Measurements from ENCODE around the gene SEC24A.
"Not testable (repeated sequence)": the region's sequence is repeated elsewhere in the genome, so short reads cannot be mapped to it uniquely, and the experiment has no call there.

SEC24A gene

GRCh38 chr5:134650660-134651059 is 2.1 kb downstream of the SEC24A start:
- not testable (repeated sequence) for DNase-seq (ENCODE audit: low spot score)

DNA sequence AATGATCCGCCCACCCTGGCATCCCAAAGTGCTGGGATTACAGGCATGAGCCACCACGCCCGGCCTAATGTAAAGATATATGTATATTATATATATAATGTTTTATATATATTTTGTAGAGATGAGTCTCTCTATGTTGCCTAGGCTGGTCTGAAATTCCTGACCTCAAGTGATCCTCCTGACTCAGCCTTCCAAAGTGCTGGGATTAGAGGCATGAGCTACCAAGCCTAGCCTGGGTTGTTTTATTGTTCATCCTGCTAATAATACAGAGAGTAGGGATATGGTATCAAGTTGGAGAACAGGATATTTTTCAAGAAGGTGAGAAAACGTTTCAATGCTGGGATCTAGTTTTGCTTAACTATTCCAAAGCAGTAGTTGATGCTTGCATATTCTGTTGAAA is 2.9 kb downstream of the SEC24A start:
- DNase-seq (ENCODE audit: low spot score) = no peak

DNA sequence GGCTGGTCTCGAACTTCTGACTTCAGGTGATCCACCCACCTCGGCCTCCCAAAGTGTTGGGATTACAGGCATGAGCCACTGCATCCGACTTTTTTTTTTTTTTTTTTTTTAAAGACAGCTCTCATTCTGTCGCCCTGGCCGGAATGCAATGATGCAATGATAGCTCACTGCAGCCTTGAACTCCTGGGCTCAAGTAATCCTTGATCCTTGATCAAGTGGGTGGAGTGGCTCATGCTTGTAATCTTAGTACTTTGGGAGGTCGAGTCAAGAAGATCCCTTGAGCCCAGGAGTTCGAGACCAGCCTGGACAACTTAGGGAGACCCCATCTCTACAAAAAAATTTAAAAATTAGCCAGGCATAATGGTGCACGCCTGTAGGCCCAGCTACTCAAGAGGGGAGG is 8.1 kb downstream of the SEC24A start:
- no peak for DNase-seq (ENCODE audit: low spot score)

- DNase-seq (ENCODE audit: low spot score) = no peak
Measured at GRCh38 chr5:134659456-134659855, 10.9 kb downstream of the SEC24A start.

DNA sequence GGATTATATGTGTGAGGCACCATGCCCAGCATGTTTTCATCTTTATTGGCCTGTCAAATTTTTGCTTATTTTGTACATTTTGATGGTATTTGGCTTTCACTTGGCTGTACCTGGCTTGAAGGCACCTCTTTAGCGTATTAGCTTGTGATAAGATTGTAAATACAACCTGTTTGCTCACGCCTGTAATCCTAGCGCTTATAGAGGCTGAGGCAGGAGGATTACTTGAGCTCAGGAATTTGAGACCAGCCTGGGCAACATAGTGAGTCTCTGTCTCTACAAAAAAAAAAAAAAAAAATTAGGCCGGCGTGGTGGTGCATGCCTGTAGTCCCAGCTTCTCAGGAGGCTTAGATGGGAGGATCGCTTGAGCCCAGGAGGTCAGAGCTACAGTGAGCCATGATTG is 11.3 kb downstream of the SEC24A start:
- no peak for DNase-seq (ENCODE audit: low spot score)

DNA sequence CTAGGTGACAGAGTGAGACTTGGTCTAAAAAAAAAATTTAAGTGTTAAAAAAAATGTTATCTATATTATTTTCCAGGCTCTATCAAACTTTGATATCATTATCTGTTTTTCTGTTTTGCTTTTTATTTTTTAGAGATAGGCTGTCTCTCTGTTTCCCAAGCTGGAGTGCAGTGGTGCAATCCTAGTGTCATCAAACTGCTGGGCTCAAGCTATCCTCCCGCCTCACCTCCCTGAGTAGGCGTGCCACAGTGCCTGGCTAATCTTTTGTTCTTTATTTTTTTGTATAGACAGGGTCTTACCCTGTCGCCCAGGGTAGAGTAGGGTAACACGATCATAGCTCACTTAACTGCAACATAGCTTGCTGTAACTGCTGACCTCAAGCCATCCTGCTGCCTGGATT is 14.4 kb downstream of the SEC24A start:
- no peak for DNase-seq (ENCODE audit: low spot score)

DNA sequence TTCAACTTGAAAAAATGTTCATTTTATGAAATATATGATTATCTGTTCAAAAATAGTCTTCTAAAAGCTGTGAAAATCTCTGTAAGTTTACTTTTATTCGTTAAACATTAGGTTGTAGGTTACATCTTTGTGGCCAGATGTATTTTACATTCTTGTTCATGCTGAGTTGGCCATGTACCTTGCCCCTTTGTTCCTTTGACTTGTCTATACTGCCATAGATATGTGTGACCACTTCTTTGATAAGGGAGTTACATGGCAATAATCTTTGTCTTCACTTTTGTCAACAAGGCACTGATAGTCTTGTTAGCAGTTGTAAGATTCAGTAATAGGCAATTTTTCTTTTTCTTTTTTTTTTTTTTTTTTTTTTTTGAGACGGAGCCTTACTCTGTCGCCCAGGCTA is 15.9 kb downstream of the SEC24A start:
- DNase-seq (ENCODE audit: low spot score) = no peak

DNA sequence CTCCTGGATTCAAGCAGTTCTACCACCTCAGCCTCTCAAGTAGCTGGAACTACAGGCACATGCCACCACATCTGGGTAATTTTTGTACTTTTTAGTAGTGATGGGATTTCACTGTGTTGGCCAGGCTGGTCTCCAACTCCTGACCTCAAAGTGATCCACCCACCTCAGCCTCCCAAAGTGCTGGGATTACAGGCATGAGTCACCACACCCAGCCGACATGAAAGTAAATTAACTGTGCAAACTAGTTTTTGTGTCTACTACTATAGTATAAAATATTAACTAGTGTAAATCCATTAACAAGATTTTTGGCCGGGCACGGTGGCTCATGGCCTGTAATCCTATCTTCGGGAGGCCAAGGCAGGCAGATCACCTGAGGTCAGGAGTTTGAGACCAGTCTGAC is 25.0 kb downstream of the SEC24A start:
- not testable (repeated sequence) for DNase-seq (ENCODE audit: low spot score)

GRCh38 chr5:134677357-134677756 is 28.8 kb downstream of the SEC24A start:
- DNase-seq (ENCODE audit: low spot score) = not testable (repeated sequence)

GRCh38 chr5:134690144-134690543 is 41.6 kb downstream of the SEC24A start:
- DNase-seq (ENCODE audit: low spot score) = not testable (repeated sequence)

- no peak for DNase-seq (ENCODE audit: low spot score)
Measured at GRCh38 chr5:134692722-134693121, 44.1 kb downstream of the SEC24A start.

DNA sequence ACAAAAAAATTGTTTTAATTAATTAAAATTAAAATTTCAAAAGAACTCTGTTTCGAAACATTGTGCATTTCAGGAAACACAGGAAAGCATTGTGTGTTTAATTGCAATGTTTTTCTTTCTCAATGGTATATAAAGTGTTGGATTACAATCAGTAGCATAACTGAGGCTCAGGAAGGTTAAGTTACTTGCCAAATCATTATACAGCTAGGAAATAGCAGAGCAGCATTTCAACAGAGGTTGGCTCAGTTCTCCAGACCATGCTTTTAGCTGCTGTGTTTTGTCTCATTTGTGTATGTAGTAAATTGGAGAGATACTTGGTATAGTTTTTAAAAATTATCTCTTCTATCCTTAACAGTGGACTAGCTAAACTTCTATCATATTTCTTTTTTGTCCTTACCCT is 59.7 kb downstream of the SEC24A start:
- no peak for DNase-seq (ENCODE audit: low spot score)

- DNase-seq (ENCODE audit: low spot score) = no peak
Measured at GRCh38 chr5:134714120-134714519, 65.5 kb downstream of the SEC24A start.

DNA sequence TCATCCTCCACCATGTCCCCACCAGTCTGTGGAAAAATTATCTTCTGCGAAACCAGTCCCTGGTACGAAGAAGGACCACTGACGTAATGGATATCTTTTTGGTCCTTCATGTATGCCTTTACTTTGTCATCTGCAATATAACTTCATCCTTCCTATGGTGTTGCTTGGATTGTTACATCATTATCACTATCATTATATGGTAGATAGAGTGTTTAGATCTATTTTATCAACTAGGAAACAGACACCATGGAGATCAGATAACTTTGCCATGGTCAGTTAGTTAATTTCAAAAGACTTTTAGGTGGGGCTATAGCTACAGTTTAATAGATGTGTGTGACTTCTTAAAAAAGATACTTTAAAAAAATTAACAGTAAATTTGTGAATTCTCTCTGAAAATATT is 66.0 kb downstream of the SEC24A start:
- no peak for DNase-seq (ENCODE audit: low spot score)

GRCh38 chr5:134715466-134715865 is 66.9 kb downstream of the SEC24A start:
- DNase-seq (ENCODE audit: low spot score) = not testable (repeated sequence)

GRCh38 chr5:134724872-134725271 is 76.3 kb downstream of the SEC24A start:
- no peak for DNase-seq (ENCODE audit: low spot score)

- DNase-seq (ENCODE audit: low spot score) = no peak
Measured at GRCh38 chr5:134732819-134733218, 84.2 kb downstream of the SEC24A start.

GRCh38 chr5:134735243-134735642 is 86.7 kb downstream of the SEC24A start:
- DNase-seq (ENCODE audit: low spot score) = no peak

GRCh38 chr5:134736173-134736812 is 87.7 kb downstream of the SEC24A start:
- DNase-seq (ENCODE audit: low spot score) = no peak

- DNase-seq (ENCODE audit: low spot score) = peak; percentile 98
Measured at GRCh38 chr5:134738133-134738962, 89.8 kb downstream of the SEC24A start, which contains the start of gene CAMLG. Gene CAMLG, plus strand, starts transcription at chr5:134738548. Its CDS starts 73 bp downstream, at chr5:134738621.

DNA sequence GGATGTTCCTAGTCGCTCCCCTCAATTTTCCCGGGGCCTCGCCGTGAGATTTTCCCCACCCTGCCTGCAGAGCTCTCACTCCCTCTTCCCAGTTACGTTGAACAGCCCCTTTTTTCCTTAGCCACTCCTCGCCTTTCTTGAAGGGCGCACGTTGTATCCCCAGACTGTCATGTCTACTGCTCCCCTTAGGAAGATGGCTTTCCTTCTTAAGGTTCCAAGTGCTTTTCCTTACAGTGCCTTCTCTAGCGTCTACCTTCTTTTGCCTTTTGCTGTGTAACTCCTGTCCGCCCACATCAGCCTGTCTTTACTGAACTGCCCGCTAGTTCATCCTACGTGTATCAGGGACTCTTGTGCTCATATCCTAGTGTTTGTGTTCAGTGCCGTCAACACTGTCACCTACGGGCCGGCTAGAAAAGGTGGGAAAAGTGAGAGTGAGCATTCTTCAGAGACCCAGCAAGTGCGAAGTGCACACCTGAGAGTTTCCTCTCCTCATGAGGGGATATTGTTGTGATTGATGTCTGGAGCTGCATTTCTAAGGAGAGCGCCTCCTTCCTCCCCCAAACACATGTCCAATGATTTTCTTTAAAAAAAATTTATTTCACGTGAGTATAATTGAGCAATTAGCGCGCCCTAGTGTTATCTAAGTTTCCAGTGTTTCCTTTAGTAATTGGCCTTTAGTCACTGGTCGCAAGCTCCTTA is 90.5 kb downstream of the SEC24A start:
- peak; percentile 57 for DNase-seq (ENCODE audit: low spot score)

DNA sequence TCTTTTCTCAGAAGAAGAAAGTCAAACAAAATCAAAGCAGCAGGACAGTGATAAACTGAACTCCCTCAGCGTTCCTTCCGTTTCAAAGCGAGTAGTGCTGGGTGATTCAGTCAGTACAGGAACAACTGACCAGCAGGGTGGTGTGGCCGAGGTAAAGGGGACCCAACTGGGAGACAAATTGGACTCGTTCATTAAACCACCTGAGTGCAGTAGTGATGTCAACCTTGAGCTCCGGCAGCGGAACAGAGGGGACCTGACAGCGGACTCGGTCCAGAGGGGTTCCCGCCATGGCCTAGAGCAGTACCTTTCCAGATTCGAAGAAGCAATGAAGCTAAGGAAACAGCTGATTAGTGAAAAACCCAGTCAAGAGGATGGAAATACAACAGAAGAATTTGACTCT is 92.5 kb downstream of the SEC24A start:
- DNase-seq (ENCODE audit: low spot score) = no peak

DNA sequence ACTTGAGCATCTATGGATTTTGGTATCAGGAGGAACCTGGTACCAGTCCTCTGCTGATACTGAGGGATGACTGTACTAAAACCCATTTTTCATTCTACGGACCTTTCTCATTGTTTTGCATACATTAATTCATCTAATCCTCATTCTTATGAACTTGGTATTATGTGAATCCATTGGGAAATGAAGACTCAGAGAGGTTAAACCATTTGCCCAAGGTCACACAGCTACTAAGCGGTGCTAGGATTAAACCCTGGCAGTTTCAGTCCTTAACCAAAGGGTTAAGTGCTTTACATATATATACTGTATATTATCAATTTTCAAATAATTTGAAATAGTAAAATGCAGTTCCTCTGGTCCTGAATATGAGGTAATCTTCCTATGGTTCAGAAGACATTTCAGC is 93.5 kb downstream of the SEC24A start:
- DNase-seq (ENCODE audit: low spot score) = no peak
